Neuronal stem cell (in vitro differentiated cells): ENCODE measurements around the gene TMEM86A.

Source experiments
- DNase-seq: peaks from one replicate; pipeline ENCODE4 v3.0.0-alpha.2; 2013; ENCODE audit warnings: low spot score
- H2AFZ ChIP-seq: one replicate; pipeline ENCODE4 v1.6.1; 2013; ENCODE audit warnings: mild to moderate bottlenecking, low read length, inconsistent platforms
- H2AK5ac ChIP-seq: 2 replicates; pipeline ENCODE4 v1.6.1; 2013; ENCODE audit warnings: low read depth, mild to moderate bottlenecking, inconsistent platforms, low read length, moderate library complexity, mixed read lengths
- H2BK120ac ChIP-seq: 2 replicates; pipeline ENCODE4 v1.6.1; 2013; ENCODE audit warnings: low read depth, mild to moderate bottlenecking, inconsistent platforms, low read length, moderate library complexity, mixed read lengths
- H2BK12ac ChIP-seq: one replicate; pipeline ENCODE4 v1.6.1; 2013; ENCODE audit warnings: low read length, inconsistent platforms
- H2BK15ac ChIP-seq: 2 replicates; pipeline ENCODE4 v1.6.1; 2013; ENCODE audit warnings: mild to moderate bottlenecking, low read length, inconsistent platforms, mixed read lengths
- H2BK5ac ChIP-seq: one replicate; pipeline ENCODE4 v1.6.1; 2013; ENCODE audit warnings: inconsistent platforms, mild to moderate bottlenecking, low read length, moderate library complexity
- H3K14ac ChIP-seq: one replicate; pipeline ENCODE4 v1.6.1; 2013; ENCODE audit warnings: low read length, inconsistent platforms
- H3K18ac ChIP-seq: 2 replicates; pipeline ENCODE4 v1.6.1; 2013; ENCODE audit warnings: low read length, inconsistent platforms
- H3K23ac ChIP-seq: 2 replicates; pipeline ENCODE4 v1.6.1; 2013; ENCODE audit warnings: low read depth, mild to moderate bottlenecking, mixed read lengths, low read length, inconsistent platforms; ENCODE audit not compliant: poor library complexity
- H3K27ac ChIP-seq: replicated peaks from 3 replicates; pipeline ENCODE4 v1.5.1; 2013; ENCODE audit warnings: low read length, inconsistent platforms
- H3K27me3 ChIP-seq, 3 experiments: 2 replicates each; pipeline ENCODE4 v1.6.1; 2013; ENCODE audit warnings: low read length in 3 of 3, mild to moderate bottlenecking in 2 of 3, inconsistent platforms in 1 of 3, low read depth in 1 of 3, mixed read lengths in 1 of 3, moderate library complexity in 1 of 3; ENCODE audit not compliant: control insufficient read depth in 3 of 3, insufficient read depth in 3 of 3
- H3K36me3 ChIP-seq, 2 donors: replicated peaks in 1 of 2; 2 replicates each; pipeline ENCODE4 v1.6.1; 2013; ENCODE audit warnings: low read length in 2 of 2; ENCODE audit not compliant: control insufficient read depth in 2 of 2, insufficient read depth in 2 of 2
- H3K4ac ChIP-seq: 2 replicates; pipeline ENCODE4 v1.6.1; 2013; ENCODE audit warnings: inconsistent platforms, mild to moderate bottlenecking, low read length, moderate library complexity
- H3K4me1 ChIP-seq, 2 donors: 1 replicate in 1 of 2; 2 replicates in 1 of 2; pipeline ENCODE4 v1.6.1; 2013; ENCODE audit warnings: low read length in 2 of 2, low read depth in 1 of 2; ENCODE audit not compliant: control insufficient read depth in 2 of 2, insufficient read depth in 1 of 2
- H3K4me2 ChIP-seq: one replicate; pipeline ENCODE4 v1.6.1; 2013; ENCODE audit warnings: mild to moderate bottlenecking, low read length, inconsistent platforms; ENCODE audit not compliant: insufficient read depth, poor library complexity, severe bottlenecking
- H3K4me3 ChIP-seq, 2 donors: 2 replicates each; pipeline ENCODE4 v1.5.1; 2013; ENCODE audit warnings: low read length in 2 of 2, mild to moderate bottlenecking in 2 of 2, inconsistent platforms in 1 of 2, moderate library complexity in 1 of 2
- H3K79me1 ChIP-seq: one replicate; pipeline ENCODE4 v1.6.1; 2013; ENCODE audit warnings: low read depth, mild to moderate bottlenecking, inconsistent platforms, low read length, moderate library complexity
- H3K9ac ChIP-seq: one replicate; pipeline ENCODE4 v1.6.1; 2013; ENCODE audit warnings: mild to moderate bottlenecking, low read depth, low read length, inconsistent platforms; ENCODE audit not compliant: poor library complexity
- H3K9me3 ChIP-seq, 2 donors: replicated peaks in 1 of 2; 2 replicates each; pipeline versions ENCODE3 to v1.6.1; 2013; ENCODE audit warnings: low read length in 2 of 2, mild to moderate bottlenecking in 2 of 2, inconsistent platforms in 1 of 2, low read depth in 1 of 2, mixed read lengths in 1 of 2, moderate library complexity in 1 of 2; ENCODE audit not compliant: control insufficient read depth in 2 of 2, insufficient read depth in 1 of 2
- H4K8ac ChIP-seq: one replicate; pipeline ENCODE4 v1.6.1; 2013; ENCODE audit warnings: low read depth, mild to moderate bottlenecking, inconsistent platforms, low read length, moderate library complexity
- H4K91ac ChIP-seq: one replicate; pipeline ENCODE4 v1.6.1; 2013; ENCODE audit warnings: low read length, low read depth, mild to moderate bottlenecking, inconsistent platforms; ENCODE audit not compliant: poor library complexity
- WGBS, 2 donors: extraction: QIAGEN DNeasy Blood & Tissue Kit; methylation state at CpG; one replicate each; pipeline ENCODE4 v1.1.7; 2013; ENCODE audit warnings: missing lambda C conversion rate in 2 of 2, mixed read lengths in 1 of 2; ENCODE audit not compliant: insufficient read length in 2 of 2, insufficient replicate concordance in 1 of 2; ENCODE audit errors: extremely low coverage in 2 of 2; 5-methylcytosine and 5-hydroxymethylcytosine counted together

The TMEM86A gene

DNA sequence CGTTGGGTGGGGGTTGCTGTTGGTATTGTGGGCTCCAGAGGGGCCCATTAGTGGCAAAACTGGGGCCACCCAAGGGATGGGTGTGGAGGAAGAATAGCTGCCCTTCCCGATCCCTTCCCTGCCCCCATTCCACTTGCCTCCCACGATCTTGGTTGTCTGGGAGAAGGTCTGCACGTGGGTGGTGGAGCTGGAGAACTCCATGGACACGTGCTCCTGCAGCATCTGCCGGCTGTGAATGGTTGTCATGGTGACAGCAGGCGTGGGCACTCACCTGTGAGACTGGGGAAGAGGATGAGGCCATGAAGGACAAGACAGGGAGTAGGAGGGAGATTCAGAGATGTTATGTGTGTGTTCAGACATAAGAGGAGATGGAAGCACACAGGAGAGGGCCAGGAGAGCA lies 25.4 kb downstream of the TMEM86A start:
- Histone ChIP-seq H3K4ac (no peak overlapping the region), H4K8ac (no peak overlapping the region), H3K18ac (no peak overlapping the region), H4K91ac (no peak overlapping the region), H2BK12ac (no peak overlapping the region), H2AFZ (no peak overlapping the region), H3K27me3 (peaks cover 0 to 50% (median 0%) of the 10 kb centered on the region in 3 experiments), H3K14ac (no peak overlapping the region), H2BK15ac (no peak overlapping the region), H3K4me2 (no peak overlapping the region), H3K4me3 (no peak overlapping the region), H3K4me1 (peaks cover 4 to 14% of the 10 kb centered on the region in 2 donors), H3K23ac (no peak overlapping the region), H2AK5ac (no peak overlapping the region), H3K9ac (no peak overlapping the region), H3K9me3 (no peaks in the 10 kb centered on the region), H3K27ac (no peak overlapping the region), H2BK120ac (no peak overlapping the region), H3K36me3 (no peaks in the 10 kb centered on the region), H2BK5ac (no peak overlapping the region), H3K79me1 (no peaks in the 10 kb centered on the region)
- DNase-seq: no peak
- no CpG with 5 or more reads among the region's 7 CpGs for WGBS, 2 donors

GRCh38 chr11:18726040-18726439 lies 27.5 kb downstream of the TMEM86A start, which contains the start of gene IGSF22:
Gene IGSF22, minus strand, starts transcription at chr11:18726188. Its CDS starts 1,952 bp downstream, at chr11:18724236.
- WGBS, 2 donors: no CpG with 5 or more reads among the region's 7 CpGs

GRCh38 chr11:18727479-18728236 lies 29.1 kb downstream of the TMEM86A start:
- H3K18ac ChIP-seq: no peak overlapping the region
- no peak overlapping the region for H2BK15ac ChIP-seq
- H3K4me3 ChIP-seq: no peak overlapping the region
- no peak overlapping the region for H3K9ac ChIP-seq
- no CpG with 5 or more reads among the region's 10 CpGs for WGBS, 2 donors
- peaks cover 0 to 26% (median 0%) of the 10 kb centered on the region in 3 experiments for H3K27me3 ChIP-seq
- H3K79me1 ChIP-seq: no peaks in the 10 kb centered on the region
- H3K14ac ChIP-seq: no peak overlapping the region
- no peaks in the 10 kb centered on the region for H3K9me3 ChIP-seq
- H3K4me2 ChIP-seq: no peak overlapping the region
- peak overlapping the region; percentile 19 for H2AFZ ChIP-seq
- peak overlapping the region; percentile 33 for H2AK5ac ChIP-seq
- H2BK12ac ChIP-seq: no peak overlapping the region
- no peak overlapping the region for H4K91ac ChIP-seq
- H4K8ac ChIP-seq: no peak overlapping the region
- H3K4me1 ChIP-seq: peaks cover 0 to 11% of the 10 kb centered on the region in 2 donors
- H3K36me3 ChIP-seq: peaks cover 0 to 2% of the 10 kb centered on the region in 2 donors
- no peak overlapping the region for H2BK120ac ChIP-seq
- H2BK5ac ChIP-seq: no peak overlapping the region
- H3K23ac ChIP-seq: no peak overlapping the region
- no peak overlapping the region for H3K4ac ChIP-seq
- DNase-seq: peak; percentile 50
- no peak overlapping the region for H3K27ac ChIP-seq

More at GRCh38 chr11:18726040-18726439, 27.5 kb downstream of the TMEM86A start, which contains the start of gene IGSF22:
- no peak within 1 kb of the TSS for H2BK12ac ChIP-seq
- H2AK5ac ChIP-seq: no peak within 1 kb of the TSS
- peaks cover 0 to 2% of the 10 kb centered on the region in 2 donors for H3K36me3 ChIP-seq
- peak within 1 kb of the TSS; percentile 65 for H3K9ac ChIP-seq
- no peak within 1 kb of the TSS for H3K4ac ChIP-seq
- H3K4me1 ChIP-seq: peaks cover 4 to 11% of the 10 kb centered on the region in 2 donors
- no peak within 1 kb of the TSS for H3K27ac ChIP-seq
- DNase-seq: no peak
- no peak within 1 kb of the TSS for H3K14ac ChIP-seq
- no peak within 1 kb of the TSS for H4K91ac ChIP-seq
- no peaks in the 10 kb centered on the region for H3K79me1 ChIP-seq
- H3K27me3 ChIP-seq: peaks cover 0 to 38% (median 0%) of the 10 kb centered on the region in 3 experiments
- no peak within 1 kb of the TSS for H4K8ac ChIP-seq
- H3K4me2 ChIP-seq: no peak within 1 kb of the TSS
- H3K9me3 ChIP-seq: no peaks in the 10 kb centered on the region
- peak within 1 kb of the TSS; percentile 68 for H3K18ac ChIP-seq
- H2BK15ac ChIP-seq: no peak within 1 kb of the TSS
- H3K23ac ChIP-seq: no peak within 1 kb of the TSS
- H2BK5ac ChIP-seq: no peak within 1 kb of the TSS
- H2AFZ ChIP-seq: no peak within 1 kb of the TSS
- no peak within 1 kb of the TSS for H3K4me3 ChIP-seq
- no peak within 1 kb of the TSS for H2BK120ac ChIP-seq

DNA sequence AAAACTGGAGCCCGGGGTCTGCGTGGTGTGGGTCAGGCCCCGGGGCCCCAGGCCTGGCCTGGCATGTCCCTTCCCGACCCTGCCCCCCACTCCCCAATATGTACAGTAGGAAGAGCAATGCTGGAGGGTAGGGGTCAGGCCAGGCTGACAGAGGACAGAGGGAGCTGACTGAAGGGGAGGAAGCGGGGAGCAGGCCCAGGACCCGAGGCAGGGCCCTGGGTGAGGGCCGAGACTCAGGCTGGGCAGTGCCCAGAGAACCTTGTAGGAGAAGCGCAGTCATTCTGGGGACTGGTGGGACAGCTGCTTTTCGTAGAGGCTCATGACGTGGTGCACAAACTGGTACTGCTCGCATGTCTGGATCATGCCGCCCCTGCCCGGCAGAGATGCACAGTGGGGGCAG lies 30.1 kb downstream of the TMEM86A start:
- no peak overlapping the region for H2BK15ac ChIP-seq
- no CpG with 5 or more reads among the region's 13 CpGs for WGBS, 2 donors
- H3K27me3 ChIP-seq: peaks cover 0 to 17% (median 0%) of the 10 kb centered on the region in 3 experiments
- no peak overlapping the region for H3K4me2 ChIP-seq
- peaks cover 0 to 11% of the 10 kb centered on the region in 2 donors for H3K4me1 ChIP-seq
- H2AK5ac ChIP-seq: peak overlapping the region; percentile 60
- no peak overlapping the region for H4K91ac ChIP-seq
- H2BK120ac ChIP-seq: no peak overlapping the region
- H4K8ac ChIP-seq: no peak overlapping the region
- H3K79me1 ChIP-seq: no peaks in the 10 kb centered on the region
- H3K4me3 ChIP-seq: no peak overlapping the region
- no peak overlapping the region for H3K23ac ChIP-seq
- no peak overlapping the region for H2BK5ac ChIP-seq
- H3K4ac ChIP-seq: no peak overlapping the region
- H3K36me3 ChIP-seq: peaks cover 0 to 2% of the 10 kb centered on the region in 2 donors
- no peak overlapping the region for H2BK12ac ChIP-seq
- no peak overlapping the region for H3K27ac ChIP-seq
- H3K9ac ChIP-seq: peak overlapping the region; percentile 7
- H3K9me3 ChIP-seq: no peaks in the 10 kb centered on the region
- no peak for DNase-seq
- no peak overlapping the region for H3K14ac ChIP-seq
- no peak overlapping the region for H3K18ac ChIP-seq
- no peak overlapping the region for H2AFZ ChIP-seq
